ENCODE data around the gene CFAP161.

Gene CFAP161

DNA sequence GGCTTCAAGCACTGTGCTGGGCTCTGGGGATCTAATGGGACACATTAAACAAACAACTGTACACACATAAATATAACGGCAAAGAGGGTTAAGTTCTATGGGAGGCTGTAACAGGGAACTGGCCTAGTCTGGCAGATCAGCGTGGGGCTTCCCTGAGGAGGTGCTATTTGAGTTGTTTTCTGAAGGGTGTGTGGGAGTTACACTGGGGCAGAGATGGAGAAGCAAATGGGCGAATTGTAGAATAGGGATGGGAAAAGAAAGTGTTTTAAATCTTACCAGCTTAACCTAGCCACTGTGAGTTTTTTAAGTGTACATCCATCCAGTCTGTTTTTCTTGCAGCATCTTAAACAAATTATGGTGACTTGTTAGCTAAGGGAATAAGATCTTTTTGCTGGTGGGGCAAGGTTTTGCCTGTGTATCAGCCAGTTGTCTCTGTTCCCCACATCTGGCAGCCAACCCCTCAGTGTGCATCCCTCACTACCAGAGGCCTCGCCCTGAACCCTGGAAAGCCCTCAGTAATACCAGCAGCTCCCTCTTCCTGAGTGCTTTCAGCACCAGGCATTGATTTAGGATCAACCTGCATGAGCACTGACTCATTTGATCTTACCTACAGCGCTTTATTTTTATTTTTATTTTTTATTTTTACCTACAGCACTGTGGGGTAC is 51.7 kb downstream of the CFAP161 start:
- DNase-seq: no peak

GRCh38 chr15:81188354-81188753 is 54.3 kb downstream of the CFAP161 start:
- no peak for DNase-seq

- DNase-seq: no peak
Observed at GRCh38 chr15:81189583-81190283, 55.7 kb downstream of the CFAP161 start.

GRCh38 chr15:81190922-81191507 is 56.9 kb downstream of the CFAP161 start:
- DNase-seq: no peak

- DNase-seq: no peak
Observed at GRCh38 chr15:81191701-81192100, 57.6 kb downstream of the CFAP161 start.

DNA sequence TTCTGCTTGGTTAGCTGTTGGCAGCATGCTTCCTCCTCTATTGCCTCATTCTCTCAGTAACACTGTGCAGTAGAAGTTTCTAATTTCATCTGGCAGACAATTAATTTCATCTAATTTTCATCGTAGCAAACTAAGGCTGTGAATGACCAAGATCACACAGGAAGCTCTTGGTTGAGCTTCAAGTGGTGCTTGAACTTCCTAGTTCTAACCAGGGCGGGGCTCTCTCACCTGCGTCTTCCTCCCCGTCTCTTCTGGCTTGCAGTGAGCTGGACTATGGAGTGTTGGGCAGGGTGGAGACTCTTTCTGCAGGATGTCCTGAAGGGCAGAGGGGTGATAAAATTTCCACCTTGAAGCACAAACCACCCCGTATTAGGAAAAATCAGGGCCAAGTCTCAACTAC is 60.7 kb downstream of the CFAP161 start:
- no peak for DNase-seq

DNA sequence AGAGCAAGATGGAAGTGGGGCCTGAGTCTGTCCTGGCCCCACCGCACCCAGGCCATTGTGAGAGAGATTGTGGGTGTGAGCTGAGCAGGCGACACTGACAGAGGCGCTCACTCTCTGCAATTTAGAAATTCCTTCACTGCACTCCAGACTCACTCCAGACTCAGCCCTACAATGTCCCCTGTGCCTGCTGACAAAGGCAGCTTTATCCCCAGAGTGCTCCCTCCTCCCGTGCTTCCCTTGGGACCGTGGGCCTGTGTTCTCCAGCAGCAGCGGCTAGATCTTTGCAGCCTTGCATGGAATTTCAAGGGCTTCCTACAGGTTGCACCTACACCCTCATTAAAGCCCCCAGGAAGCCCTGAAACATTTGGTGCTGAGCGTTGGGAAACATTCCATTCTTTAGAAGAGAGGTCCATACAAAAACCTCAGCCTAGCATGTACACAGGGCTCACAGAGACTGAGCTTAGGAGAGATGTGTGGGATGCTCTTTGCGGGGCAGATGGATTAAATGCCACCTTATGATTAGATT is 61.3 kb downstream of the CFAP161 start:
- DNase-seq: no peak

GRCh38 chr15:81196576-81197254 is 62.6 kb downstream of the CFAP161 start, which contains the start of gene IL16:
TSS of gene IL16 (plus strand) at chr15:81196879. CDS start at chr15:81225400, 28,521 bp downstream.
- DNase-seq: no peak

GRCh38 chr15:81197255-81197630 is 63.2 kb downstream of the CFAP161 start:
- no peak for DNase-seq

DNA sequence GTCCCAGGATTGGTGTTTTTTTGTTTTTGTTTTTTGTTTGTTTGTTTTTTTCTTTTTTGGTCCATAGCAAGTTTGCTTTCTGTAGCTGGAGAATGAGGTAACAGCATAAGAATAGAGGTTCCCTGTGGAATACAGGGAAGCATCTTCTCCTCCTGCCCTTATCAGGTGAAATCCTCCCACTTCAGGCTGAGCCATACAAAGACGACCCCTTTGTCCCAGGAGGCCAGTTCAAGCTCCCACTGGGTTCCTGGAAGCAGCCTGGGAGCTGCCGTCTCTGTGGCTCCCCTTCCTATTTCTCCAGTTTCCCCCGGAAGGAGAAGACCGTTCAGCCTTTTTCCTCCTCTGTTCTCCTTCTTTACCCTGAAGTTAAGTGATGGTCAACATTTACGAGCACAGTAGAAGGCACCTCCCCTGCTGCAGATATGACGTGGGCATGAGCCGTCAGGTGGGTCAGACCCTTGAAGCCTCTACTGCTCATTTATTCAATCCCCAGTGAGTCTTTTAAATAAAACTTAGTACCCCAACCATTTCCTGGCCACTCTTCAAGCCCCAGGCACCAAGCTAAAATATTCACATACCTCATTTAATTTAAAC is 63.7 kb downstream of the CFAP161 start:
- no peak for DNase-seq

Data from NCI-H2081 treated with DMSO at 0.1 percent for 48 hours (cell line).